Measurements from ENCODE around the gene PLD5.
"Not testable (repeated sequence)": the region's sequence is repeated elsewhere in the genome, so short reads cannot be mapped to it uniquely, and the experiment has no call there.

The PLD5 gene

DNA sequence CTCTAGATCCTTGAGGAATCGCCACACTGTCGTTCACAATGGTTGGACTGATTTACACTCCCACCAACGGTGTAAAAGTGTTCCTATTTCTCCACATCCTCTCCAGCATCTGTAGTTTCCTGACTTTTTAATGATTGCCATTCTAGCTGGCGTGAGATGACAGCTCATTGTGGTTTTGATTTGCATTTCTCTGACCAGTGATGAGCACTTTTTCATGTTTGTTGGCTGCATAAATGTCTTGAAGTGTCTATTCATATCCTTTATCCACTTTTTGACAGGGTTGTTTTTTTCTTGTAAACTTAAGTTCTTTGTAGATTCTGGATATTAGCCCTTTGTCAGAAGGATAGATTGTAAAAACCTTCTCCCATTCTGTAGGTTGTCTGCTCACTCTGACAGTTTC, 465.9 kb downstream of the PLD5 start:
- DNase-seq (ENCODE audit: low read depth, low spot score) = not testable (repeated sequence)

DNA sequence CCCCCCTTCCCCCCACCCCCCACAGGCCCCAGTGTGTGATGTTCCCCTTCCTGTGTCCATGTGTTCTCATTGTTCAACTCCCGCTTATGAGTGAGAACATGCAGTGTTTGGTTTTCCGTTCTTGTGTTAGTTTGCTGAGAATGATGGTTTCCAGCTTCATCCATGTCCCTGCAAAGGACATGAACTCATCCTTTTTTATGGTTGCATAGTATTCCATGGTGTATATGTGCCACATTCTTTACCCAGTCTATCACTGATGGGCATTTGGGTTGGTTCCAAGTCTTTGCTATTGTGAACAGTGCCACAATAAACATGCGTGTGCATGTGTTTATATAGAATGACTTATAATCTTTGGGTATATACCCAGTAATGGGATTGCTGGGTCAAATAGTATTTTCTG, 466.3 kb downstream of the PLD5 start:
- DNase-seq (ENCODE audit: low read depth, low spot score) = not testable (repeated sequence)

DNA sequence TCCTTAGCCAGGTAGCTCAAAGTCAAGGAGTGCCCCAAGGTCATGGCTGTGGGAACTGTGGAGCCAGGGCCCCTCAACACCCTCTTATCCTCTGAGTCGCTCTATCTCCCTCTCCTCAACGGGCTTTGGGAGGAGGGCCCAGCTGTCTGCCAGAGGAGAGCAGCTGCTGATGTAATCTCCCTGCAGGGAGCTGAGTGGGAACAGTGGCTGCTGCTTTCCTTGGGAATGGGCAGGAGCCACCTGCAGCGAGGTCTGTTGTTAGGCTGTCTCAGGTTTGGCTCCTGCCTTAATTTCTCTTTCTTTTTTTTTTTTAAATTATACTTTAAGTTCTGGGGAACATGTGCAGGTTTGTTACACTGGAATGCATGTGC, 466.8 kb downstream of the PLD5 start:
- DNase-seq (ENCODE audit: low read depth, low spot score) = no peak

DNA sequence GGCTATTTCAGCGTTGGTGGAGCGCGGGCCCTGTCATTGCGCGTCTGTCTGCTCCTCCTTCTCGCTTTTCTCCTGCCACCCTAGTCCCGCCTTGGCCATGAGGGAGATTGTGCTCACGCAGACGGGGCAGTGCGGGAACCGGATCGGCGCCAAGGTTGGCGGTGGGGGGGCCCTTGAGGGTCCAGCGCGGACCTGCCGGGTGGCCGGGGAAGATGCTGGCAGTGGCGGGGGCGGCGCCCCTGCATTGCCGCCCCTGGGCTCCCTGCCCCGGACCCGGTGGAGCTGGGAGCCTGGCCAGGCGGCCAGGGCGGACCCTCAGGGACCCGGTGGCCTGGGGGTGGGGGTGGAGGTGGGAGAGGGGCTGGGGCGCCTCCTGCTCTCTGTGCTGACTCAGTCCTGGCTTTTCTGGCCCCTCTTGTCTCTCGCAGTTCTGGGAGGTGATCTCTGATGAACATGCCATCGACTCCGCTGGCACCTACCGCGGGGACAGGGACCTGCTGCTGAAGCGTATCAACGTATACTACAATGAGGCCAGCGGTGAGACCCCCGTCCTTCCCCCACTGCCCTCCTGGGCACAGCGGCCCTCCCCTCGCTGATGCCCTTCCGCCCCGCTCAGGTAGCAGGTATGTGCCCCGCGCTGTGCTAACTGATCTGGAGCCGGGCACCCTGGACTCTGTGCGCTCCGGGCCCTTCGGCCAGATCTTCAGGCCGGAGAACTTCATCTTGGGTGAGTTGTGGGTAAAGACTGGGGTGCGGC, 467.3 kb downstream of the PLD5 start:
- DNase-seq (ENCODE audit: low read depth, low spot score) = no peak

DNA sequence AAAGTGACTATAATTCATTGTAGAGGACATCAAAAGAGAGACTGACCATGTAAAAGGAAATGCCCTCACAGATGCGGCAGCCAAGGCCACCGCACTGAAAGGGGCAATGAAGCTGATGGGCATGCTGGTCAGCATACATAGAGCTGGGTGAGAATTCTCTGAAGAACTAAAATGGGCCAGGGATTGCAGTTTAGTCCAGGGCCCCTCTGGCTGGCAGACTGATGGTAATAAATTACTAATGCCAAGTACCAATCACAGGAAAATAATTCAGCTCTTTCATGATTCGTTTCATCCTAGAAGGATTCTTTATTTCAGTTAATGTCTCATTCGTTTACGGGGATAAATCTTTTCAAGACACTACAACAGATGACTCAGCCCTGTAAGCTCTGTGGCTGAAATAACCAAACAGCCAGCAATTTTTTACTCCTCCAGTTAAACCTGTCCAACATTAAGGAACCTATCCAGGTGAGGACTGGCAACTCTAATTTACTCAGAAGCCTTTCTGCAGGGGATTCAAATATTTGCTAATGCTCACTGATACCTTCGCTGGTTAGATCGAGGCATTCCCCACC, 468.7 kb downstream of the PLD5 start:
- DNase-seq (ENCODE audit: low read depth, low spot score) = no peak

DNA sequence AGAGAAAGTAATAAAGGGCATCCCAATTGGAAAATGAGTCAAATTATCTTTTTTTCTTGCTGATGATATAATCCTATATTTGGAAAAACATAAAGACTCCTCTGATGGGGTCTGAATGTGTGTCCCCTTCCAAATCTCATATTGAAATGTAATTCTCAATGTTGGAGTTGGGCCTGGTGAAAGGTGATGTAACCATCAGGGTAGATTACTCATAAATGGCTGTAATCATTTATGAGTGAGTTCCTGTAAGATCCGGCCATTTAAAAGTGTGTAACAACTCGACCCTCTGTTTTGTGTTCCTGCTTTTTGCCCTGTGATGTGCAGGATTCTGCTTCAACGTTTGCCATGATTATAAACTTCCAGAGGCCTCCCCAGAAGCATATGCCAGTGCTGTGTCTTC, 481.3 kb downstream of the PLD5 start:
- DNase-seq (ENCODE audit: low read depth, low spot score) = no peak

DNA sequence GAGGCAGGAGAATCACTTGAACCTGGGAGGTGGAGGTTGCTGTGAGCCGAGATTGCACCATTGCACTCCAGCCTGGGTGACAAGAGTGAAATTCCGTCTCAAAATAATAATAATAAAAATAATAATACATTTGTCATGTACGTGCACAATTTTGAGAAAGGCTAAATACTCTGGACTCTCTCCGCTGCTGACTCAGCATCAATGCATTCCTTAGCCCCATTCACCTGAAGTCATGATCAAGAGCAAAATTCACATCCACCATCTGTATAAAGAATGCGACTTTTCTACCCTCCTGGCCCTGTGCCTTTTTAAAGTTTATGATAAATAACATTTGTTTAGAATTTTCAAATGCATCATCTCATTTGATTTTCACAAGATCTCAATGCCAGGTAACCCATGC, 490.1 kb downstream of the PLD5 start:
- DNase-seq (ENCODE audit: low read depth, low spot score) = no peak

DNA sequence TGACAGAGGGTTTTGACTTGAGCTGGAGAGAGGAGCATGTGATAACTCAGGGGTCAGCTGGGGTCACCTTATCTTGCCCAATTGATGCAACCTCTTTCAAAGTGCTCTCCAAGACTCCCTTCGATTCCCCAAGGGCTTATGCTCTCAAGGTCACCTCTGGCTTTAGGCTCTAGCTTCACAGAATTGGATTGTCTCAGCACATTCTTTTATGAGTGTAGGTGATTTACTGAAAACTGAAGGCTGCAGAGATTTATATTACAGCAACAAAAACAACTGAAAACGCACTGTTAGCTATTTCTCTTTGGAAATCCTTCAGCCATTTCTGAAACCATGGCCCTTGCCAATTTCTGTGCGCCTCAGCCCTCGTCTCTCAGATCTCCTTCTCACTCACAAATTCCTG, 491.1 kb downstream of the PLD5 start:
- DNase-seq (ENCODE audit: low read depth, low spot score) = no peak

Measured in activated CD4-positive, CD25-positive, alpha-beta regulatory T cell treated with anti-CD3 and anti-CD28 coated beads, Interleukin-2, amount 50 U/mL, for 16 hours (primary cell).